ENCODE data around the gene FCSK. TPM values are rescaled to one million over a fixed set of nuclear protein-coding genes. Genes with fewer than 3 reads are reported as not detected.

FCSK gene
- total and polyA plus RNA-seq, 2 of the 13 experiments (the other 11 are each of a cell fraction or from before 2014, with no cell fraction given): 9.1 to 19.2 TPM

DNA sequence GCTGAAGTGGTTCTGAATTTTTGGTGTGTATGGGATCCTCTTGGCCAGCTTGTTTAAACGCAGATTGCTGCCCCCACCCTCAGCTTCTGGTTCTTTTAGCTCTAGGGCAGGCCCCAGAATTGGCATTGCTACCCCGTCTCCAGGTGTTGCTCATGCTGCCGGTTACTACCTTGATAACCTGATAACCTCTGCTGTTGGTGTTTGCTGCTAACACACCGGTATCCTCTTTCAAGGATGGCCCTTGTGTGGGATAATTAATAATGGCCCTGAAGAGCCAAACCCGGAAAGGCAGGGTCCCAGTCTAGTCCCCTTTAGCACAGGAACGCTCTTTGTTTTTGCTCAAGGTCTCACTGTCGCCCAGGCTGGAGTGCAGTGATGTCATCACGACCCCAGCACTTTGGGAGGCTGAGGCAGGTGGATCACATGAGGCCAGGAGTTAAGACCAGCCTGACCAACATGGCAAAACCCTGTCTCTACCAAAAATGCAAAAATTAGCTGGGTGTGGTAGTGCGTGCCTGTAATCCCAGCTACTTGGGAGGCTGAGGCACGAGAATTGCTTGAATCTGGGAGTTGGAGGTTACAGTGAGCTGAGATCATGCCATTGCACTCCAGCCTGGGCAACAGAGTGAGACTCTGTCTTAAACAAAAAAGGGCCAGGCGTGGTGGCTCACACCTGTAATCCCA, 14.2 kb upstream of the FCSK start (continued):
- TF ChIP-seq SMARCC2 (IDR thresholded peaks at IDR 0.05) (no peak), KLF15 (CRISPR knock-in tag; IDR thresholded peaks at IDR 0.05; ENCODE audit: borderline replicate concordance) (no peak), ZNF17 (CRISPR knock-in tag; IDR thresholded peaks at IDR 0.05) (no peak), ZNF343 (CRISPR knock-in tag; IDR thresholded peaks at IDR 0.05) (no peak), HNRNPH1 (optimal IDR thresholded peaks at IDR 0.05; ENCODE audit: low read depth, low read length) (no peak), ZNF562 (CRISPR knock-in tag; IDR thresholded peaks at IDR 0.05; ENCODE audit: borderline replicate concordance) (no peak), ZNF768 (CRISPR knock-in tag; IDR thresholded peaks at IDR 0.05) (no peak), ATAD3A (CRISPR knock-in tag; IDR thresholded peaks at IDR 0.05) (no peak), NKX3-1 (CRISPR knock-in tag; IDR thresholded peaks at IDR 0.05) (0 out of 2 replicates have a peak, but pooled peaks have one; percentile 10), ZNF550 (CRISPR knock-in tag; IDR thresholded peaks at IDR 0.05; ENCODE audit: borderline replicate concordance) (no peak), ZNF614 (CRISPR knock-in tag; IDR thresholded peaks at IDR 0.05; ENCODE audit: borderline replicate concordance) (peak; percentile 73; the same call in 1 of the 2 replicates), ZNF577 (CRISPR knock-in tag; IDR thresholded peaks at IDR 0.05; ENCODE audit: borderline replicate concordance, low read depth) (no peak), GZF1 (CRISPR knock-in tag; IDR thresholded peaks at IDR 0.05) (no peak)
- TF ChIP-seq, protein P1, sequence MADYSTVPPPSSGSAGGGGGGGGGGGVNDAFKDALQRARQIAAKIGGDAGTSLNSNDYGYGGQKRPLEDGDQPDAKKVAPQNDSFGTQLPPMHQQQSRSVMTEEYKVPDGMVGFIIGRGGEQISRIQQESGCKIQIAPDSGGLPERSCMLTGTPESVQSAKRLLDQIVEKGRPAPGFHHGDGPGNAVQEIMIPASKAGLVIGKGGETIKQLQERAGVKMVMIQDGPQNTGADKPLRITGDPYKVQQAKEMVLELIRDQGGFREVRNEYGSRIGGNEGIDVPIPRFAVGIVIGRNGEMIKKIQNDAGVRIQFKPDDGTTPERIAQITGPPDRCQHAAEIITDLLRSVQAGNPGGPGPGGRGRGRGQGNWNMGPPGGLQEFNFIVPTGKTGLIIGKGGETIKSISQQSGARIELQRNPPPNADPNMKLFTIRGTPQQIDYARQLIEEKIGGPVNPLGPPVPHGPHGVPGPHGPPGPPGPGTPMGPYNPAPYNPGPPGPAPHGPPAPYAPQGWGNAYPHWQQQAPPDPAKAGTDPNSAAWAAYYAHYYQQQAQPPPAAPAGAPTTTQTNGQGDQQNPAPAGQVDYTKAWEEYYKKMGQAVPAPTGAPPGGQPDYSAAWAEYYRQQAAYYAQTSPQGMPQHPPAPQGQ (CRISPR knock-in tag; IDR thresholded peaks at IDR 0.05; ENCODE audit: borderline replicate concordance): no peak
- TF ChIP-seq, protein P2, sequence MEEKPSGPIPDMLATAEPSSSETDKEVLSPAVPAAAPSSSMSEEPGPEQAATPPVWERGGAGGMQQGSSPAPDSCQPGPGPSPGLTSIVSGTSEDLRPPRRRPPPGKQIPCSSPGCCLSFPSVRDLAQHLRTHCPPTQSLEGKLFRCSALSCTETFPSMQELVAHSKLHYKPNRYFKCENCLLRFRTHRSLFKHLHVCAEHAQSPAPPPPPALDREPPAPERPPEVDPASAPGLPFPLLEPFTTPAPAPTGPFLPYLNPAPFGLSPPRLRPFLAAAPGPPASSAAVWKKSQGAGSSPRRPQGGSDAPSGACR (CRISPR knock-in tag; IDR thresholded peaks at IDR 0.05): no peak
- TF ChIP-seq, protein P3, sequence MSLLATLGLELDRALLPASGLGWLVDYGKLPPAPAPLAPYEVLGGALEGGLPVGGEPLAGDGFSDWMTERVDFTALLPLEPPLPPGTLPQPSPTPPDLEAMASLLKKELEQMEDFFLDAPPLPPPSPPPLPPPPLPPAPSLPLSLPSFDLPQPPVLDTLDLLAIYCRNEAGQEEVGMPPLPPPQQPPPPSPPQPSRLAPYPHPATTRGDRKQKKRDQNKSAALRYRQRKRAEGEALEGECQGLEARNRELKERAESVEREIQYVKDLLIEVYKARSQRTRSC (CRISPR knock-in tag; IDR thresholded peaks at IDR 0.05; ENCODE audit: low read depth): no peak
- TF ChIP-seq, protein P4, sequence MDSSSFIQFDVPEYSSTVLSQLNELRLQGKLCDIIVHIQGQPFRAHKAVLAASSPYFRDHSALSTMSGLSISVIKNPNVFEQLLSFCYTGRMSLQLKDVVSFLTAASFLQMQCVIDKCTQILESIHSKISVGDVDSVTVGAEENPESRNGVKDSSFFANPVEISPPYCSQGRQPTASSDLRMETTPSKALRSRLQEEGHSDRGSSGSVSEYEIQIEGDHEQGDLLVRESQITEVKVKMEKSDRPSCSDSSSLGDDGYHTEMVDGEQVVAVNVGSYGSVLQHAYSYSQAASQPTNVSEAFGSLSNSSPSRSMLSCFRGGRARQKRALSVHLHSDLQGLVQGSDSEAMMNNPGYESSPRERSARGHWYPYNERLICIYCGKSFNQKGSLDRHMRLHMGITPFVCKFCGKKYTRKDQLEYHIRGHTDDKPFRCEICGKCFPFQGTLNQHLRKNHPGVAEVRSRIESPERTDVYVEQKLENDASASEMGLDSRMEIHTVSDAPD (CRISPR knock-in tag; IDR thresholded peaks at IDR 0.05): no peak; the same call in 1 of the 2 replicates
- TF ChIP-seq, protein P5, sequence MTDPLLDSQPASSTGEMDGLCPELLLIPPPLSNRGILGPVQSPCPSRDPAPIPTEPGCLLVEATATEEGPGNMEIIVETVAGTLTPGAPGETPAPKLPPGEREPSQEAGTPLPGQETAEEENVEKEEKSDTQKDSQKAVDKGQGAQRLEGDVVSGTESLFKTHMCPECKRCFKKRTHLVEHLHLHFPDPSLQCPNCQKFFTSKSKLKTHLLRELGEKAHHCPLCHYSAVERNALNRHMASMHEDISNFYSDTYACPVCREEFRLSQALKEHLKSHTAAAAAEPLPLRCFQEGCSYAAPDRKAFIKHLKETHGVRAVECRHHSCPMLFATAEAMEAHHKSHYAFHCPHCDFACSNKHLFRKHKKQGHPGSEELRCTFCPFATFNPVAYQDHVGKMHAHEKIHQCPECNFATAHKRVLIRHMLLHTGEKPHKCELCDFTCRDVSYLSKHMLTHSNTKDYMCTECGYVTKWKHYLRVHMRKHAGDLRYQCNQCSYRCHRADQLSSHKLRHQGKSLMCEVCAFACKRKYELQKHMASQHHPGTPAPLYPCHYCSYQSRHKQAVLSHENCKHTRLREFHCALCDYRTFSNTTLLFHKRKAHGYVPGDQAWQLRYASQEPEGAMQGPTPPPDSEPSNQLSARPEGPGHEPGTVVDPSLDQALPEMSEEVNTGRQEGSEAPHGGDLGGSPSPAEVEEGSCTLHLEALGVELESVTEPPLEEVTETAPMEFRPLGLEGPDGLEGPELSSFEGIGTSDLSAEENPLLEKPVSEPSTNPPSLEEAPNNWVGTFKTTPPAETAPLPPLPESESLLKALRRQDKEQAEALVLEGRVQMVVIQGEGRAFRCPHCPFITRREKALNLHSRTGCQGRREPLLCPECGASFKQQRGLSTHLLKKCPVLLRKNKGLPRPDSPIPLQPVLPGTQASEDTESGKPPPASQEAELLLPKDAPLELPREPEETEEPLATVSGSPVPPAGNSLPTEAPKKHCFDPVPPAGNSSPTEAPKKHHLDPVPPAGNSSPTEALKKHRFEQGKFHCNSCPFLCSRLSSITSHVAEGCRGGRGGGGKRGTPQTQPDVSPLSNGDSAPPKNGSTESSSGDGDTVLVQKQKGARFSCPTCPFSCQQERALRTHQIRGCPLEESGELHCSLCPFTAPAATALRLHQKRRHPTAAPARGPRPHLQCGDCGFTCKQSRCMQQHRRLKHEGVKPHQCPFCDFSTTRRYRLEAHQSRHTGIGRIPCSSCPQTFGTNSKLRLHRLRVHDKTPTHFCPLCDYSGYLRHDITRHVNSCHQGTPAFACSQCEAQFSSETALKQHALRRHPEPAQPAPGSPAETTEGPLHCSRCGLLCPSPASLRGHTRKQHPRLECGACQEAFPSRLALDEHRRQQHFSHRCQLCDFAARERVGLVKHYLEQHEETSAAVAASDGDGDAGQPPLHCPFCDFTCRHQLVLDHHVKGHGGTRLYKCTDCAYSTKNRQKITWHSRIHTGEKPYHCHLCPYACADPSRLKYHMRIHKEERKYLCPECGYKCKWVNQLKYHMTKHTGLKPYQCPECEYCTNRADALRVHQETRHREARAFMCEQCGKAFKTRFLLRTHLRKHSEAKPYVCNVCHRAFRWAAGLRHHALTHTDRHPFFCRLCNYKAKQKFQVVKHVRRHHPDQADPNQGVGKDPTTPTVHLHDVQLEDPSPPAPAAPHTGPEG (CRISPR knock-in tag; IDR thresholded peaks at IDR 0.05): no peak

Measured in HepG2 (cell line).